Breast epithelium (tissue), 4 donors: ENCODE data around the gene AQP5. TPM values are rescaled to one million over a fixed set of nuclear protein-coding genes. Genes with fewer than 3 reads are reported as not detected.

ENCODE experiments used
- DNase-seq, 2 donors: peaks; one replicate each; pipeline ENCODE4 v3.0.0-alpha.2; 2019; ENCODE audit warnings: low spot score in 2 of 2
- H3K27ac ChIP-seq, 2 donors: fragments of 200-600 bp; sonication (generic) in 1 of 2; one replicate each; pipeline ENCODE4 v1.5.1; 2016 to 2019; ENCODE audit warnings: mild to moderate bottlenecking in 1 of 2
- H3K27me3 ChIP-seq, 2 donors: fragments of 200-600 bp; sonication (generic) in 1 of 2; one replicate each; pipeline versions ENCODE4 v1.5.1 to v1.6.0; 2017 to 2019; ENCODE audit warnings: control low read depth in 1 of 2, mild to moderate bottlenecking in 1 of 2
- H3K36me3 ChIP-seq: fragments of 200-600 bp; one replicate; pipeline ENCODE4 v1.5.1; 2019
- H3K4me1 ChIP-seq, 2 donors: fragments of 200-600 bp; sonication (generic); one replicate each; pipeline ENCODE4 v1.5.1; 2016 to 2019; ENCODE audit warnings: control low read depth in 1 of 2
- H3K4me3 ChIP-seq, 3 donors: fragments of 200-600 bp; sonication (generic); 1 replicate in 2 of 3; 2 replicates in 1 of 3; pipeline ENCODE4 v1.5.1; 2016 to 2019; ENCODE audit warnings: mild to moderate bottlenecking in 3 of 3, moderate library complexity in 2 of 3
- H3K9me3 ChIP-seq, 2 donors: fragments of 200-600 bp; sonication (generic) in 1 of 2; one replicate each; pipeline ENCODE4 v1.5.1; 2016 to 2019; ENCODE audit warnings: control low read depth in 1 of 2
- POLR2A ChIP-seq: fragments of 450-650 bp; IDR thresholded peaks from one replicate; pipeline ENCODE4 v1.6.1; 2016; ENCODE audit warnings: antibody characterized with exemption, mild to moderate bottlenecking, moderate library complexity
- POLR2AphosphoS5 ChIP-seq, 3 donors: sonication (generic); formaldehyde crosslinking; IDR thresholded peaks; one replicate each; pipeline ENCODE4 v1.6.1; 2017; ENCODE audit warnings: antibody characterized with exemption in 3 of 3
- intact Hi-C: fragments of 100-400 bp; cut with DNase I; formaldehyde crosslinking; loops from one replicate; pipeline ENCODE4 v1.15.1; 2023; ENCODE audit warnings: low total_unique reads
- total RNA-seq, 3 donors: library from RNA; depleted of rRNA; stranded (reverse); fragments of >200 nt; gene quantifications; one replicate each; pipeline ENCODE4 v1.1.0, GENCODE V29; 2016
- TF ChIP-seq, protein P1 (sequence below), 3 donors: fragments of 450-650 bp; IDR thresholded peaks; one replicate each; pipeline ENCODE4 v1.5.1; 2016 to 2017; ENCODE audit warnings: antibody characterized with exemption in 3 of 3, mild to moderate bottlenecking in 3 of 3, moderate library complexity in 3 of 3

The AQP5 gene
- total RNA-seq, 3 donors from 2014 or later, result 3.1 to 4.6 TPM; not detected in 1

DNA sequence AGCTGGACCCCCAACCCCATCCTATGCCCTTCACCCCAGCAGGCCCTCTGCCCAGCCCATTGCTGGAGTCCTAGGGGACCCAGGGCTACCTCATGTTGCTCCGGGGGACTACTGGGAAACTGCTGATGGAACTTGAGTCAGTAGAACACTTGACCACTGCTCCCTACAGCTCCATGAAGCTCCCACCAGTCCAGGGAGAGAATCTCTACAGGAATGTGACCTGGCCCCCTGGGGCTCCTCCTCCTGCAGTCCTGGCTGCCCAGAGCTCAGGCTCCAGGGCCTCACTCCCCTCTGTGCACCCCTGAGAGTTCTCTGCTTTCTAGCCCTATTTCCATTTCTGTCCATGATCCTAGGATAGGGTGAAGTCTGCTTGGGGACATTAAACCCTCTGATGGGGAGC is 22.0 kb upstream of the AQP5 start:
- Histone ChIP-seq H3K27ac (no peak overlapping the region), H3K4me1 (no peaks in the 10 kb centered on the region), H3K4me3 (no peak overlapping the region), H3K9me3 (no peaks in the 10 kb centered on the region), H3K36me3 (no peaks in the 10 kb centered on the region), H3K27me3 (no peaks in the 10 kb centered on the region)
- DNase-seq, result peak in 1 of 2 donors; percentile 31
- intact Hi-C loops, result loop anchor here (5.0 kb wide), 1 partner anchor 798 kb away; no protein-coding TSS in a partner anchor
- TF ChIP-seq POLR2AphosphoS5 (IDR thresholded peaks at IDR 0.05), result no peak
- no peak for TF ChIP-seq POLR2A
- TF ChIP-seq, protein P1, sequence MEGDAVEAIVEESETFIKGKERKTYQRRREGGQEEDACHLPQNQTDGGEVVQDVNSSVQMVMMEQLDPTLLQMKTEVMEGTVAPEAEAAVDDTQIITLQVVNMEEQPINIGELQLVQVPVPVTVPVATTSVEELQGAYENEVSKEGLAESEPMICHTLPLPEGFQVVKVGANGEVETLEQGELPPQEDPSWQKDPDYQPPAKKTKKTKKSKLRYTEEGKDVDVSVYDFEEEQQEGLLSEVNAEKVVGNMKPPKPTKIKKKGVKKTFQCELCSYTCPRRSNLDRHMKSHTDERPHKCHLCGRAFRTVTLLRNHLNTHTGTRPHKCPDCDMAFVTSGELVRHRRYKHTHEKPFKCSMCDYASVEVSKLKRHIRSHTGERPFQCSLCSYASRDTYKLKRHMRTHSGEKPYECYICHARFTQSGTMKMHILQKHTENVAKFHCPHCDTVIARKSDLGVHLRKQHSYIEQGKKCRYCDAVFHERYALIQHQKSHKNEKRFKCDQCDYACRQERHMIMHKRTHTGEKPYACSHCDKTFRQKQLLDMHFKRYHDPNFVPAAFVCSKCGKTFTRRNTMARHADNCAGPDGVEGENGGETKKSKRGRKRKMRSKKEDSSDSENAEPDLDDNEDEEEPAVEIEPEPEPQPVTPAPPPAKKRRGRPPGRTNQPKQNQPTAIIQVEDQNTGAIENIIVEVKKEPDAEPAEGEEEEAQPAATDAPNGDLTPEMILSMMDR (IDR thresholded peaks at IDR 0.05), result no peak

- intact Hi-C loops, result no loop called here
- peak in 1 of 2 donors; percentile 49 for DNase-seq
- Histone ChIP-seq H3K4me3 (no peak overlapping the region), H3K27ac (no peak overlapping the region), H3K4me1 (no peaks in the 10 kb centered on the region), H3K36me3 (no peaks in the 10 kb centered on the region), H3K27me3 (no peaks in the 10 kb centered on the region), H3K9me3 (no peaks in the 10 kb centered on the region)
- TF ChIP-seq, protein P1 (IDR thresholded peaks at IDR 0.05), result no peak
Observed at GRCh38 chr12:49941556-49942511, 19.8 kb upstream of the AQP5 start.

- H3K27ac ChIP-seq, result no peak overlapping the region
- intact Hi-C loops, result no loop called here
- H3K9me3 ChIP-seq, result no peaks in the 10 kb centered on the region
- TF ChIP-seq POLR2A, result no peak
- TF ChIP-seq, protein P1 (IDR thresholded peaks at IDR 0.05), result no peak
- TF ChIP-seq POLR2AphosphoS5 (IDR thresholded peaks at IDR 0.05), result no peak
- no peaks in the 10 kb centered on the region for H3K27me3 ChIP-seq
- no peaks in the 10 kb centered on the region for H3K4me1 ChIP-seq
- DNase-seq, result peak in 1 of 2 donors; percentile 25
- no peaks in the 10 kb centered on the region for H3K36me3 ChIP-seq
- no peak overlapping the region for H3K4me3 ChIP-seq
Observed at GRCh38 chr12:49942512-49942893, 19.2 kb upstream of the AQP5 start.

GRCh38 chr12:49942921-49943624 is 18.6 kb upstream of the AQP5 start:
- Histone ChIP-seq H3K9me3 (no peaks in the 10 kb centered on the region), H3K4me3 (no peak overlapping the region), H3K27me3 (no peaks in the 10 kb centered on the region), H3K36me3 (no peaks in the 10 kb centered on the region), H3K27ac (no peak overlapping the region), H3K4me1 (no peaks in the 10 kb centered on the region)
- TF ChIP-seq POLR2A (no peak), POLR2AphosphoS5 (IDR thresholded peaks at IDR 0.05) (no peak)
- TF ChIP-seq, protein P1 (IDR thresholded peaks at IDR 0.05), result no peak
- intact Hi-C loops, result no loop called here
- peak in 1 of 2 donors; percentile 38 for DNase-seq

- H3K36me3 ChIP-seq, result no peaks in the 10 kb centered on the region
- no peaks in the 10 kb centered on the region for H3K9me3 ChIP-seq
- no peak overlapping the region for H3K4me3 ChIP-seq
- intact Hi-C loops, result no loop called here
- TF ChIP-seq POLR2AphosphoS5 (IDR thresholded peaks at IDR 0.05) (no peak), POLR2A (no peak)
- TF ChIP-seq, protein P1 (IDR thresholded peaks at IDR 0.05), result no peak
- H3K27ac ChIP-seq, result no peak overlapping the region
- no peaks in the 10 kb centered on the region for H3K27me3 ChIP-seq
- no peaks in the 10 kb centered on the region for H3K4me1 ChIP-seq
- DNase-seq, result no peak
Observed at GRCh38 chr12:49943625-49943960, 18.1 kb upstream of the AQP5 start.
